ENCODE data around the gene ENC1.

Gene ENC1

GRCh38 chr5:74655716-74656115 is 15.2 kb upstream of the ENC1 start:
- no peak for DNase-seq

GRCh38 chr5:74655206-74655605 is 14.7 kb upstream of the ENC1 start:
- no peak for DNase-seq

- no peak for DNase-seq
These were observed 13.5 kb upstream of the ENC1 start for GRCh38 chr5:74653991-74654390.

- no peak for DNase-seq
These were observed 12.0 kb upstream of the ENC1 start for GRCh38 chr5:74652576-74652975.

- no peak for DNase-seq
These were observed 11.2 kb upstream of the ENC1 start for GRCh38 chr5:74651710-74652109.

GRCh38 chr5:74649421-74649973 is 9.0 kb upstream of the ENC1 start:
- DNase-seq, result no peak

GRCh38 chr5:74648835-74649293 is 8.3 kb upstream of the ENC1 start:
- peak; percentile 80 for DNase-seq

- no peak for DNase-seq
These were observed 6.6 kb upstream of the ENC1 start for GRCh38 chr5:74647096-74647495.

- DNase-seq, result no peak
These were observed 2.6 kb upstream of the ENC1 start for GRCh38 chr5:74643111-74643562.

GRCh38 chr5:74642543-74642863 is 2.0 kb upstream of the ENC1 start:
- no peak for DNase-seq

GRCh38 chr5:74641735-74642542 is 1.4 kb upstream of the ENC1 start:
- peak; percentile 85 for DNase-seq

GRCh38 chr5:74640954-74641734 is 616 bp upstream of the ENC1 start:
- DNase-seq, result peak; percentile 92

- DNase-seq, result peak; percentile 94
These were observed 600 bp downstream of the ENC1 start for GRCh38 chr5:74639807-74640449.

- DNase-seq, result peak; percentile 28
These were observed 1.3 kb downstream of the ENC1 start for GRCh38 chr5:74638970-74639806.

- DNase-seq, result peak; percentile 28
These were observed 2.0 kb downstream of the ENC1 start for GRCh38 chr5:74638544-74638969.

- DNase-seq, result no peak
These were observed 4.0 kb downstream of the ENC1 start for GRCh38 chr5:74636552-74636951.

GRCh38 chr5:74636149-74636548 is 4.4 kb downstream of the ENC1 start:
- no peak for DNase-seq

- DNase-seq, result no peak
These were observed 5.8 kb downstream of the ENC1 start for GRCh38 chr5:74634611-74635286.

- DNase-seq, result no peak
These were observed 6.8 kb downstream of the ENC1 start for GRCh38 chr5:74633695-74634094.

GRCh38 chr5:74632947-74633356 is 7.6 kb downstream of the ENC1 start:
- DNase-seq, result no peak

- no peak for DNase-seq
These were observed 9.2 kb downstream of the ENC1 start for GRCh38 chr5:74631081-74631953.

Measured in retina (tissue), 1 donor.